Mucosa of stomach (tissue), 1 donor: Measurements from ENCODE around the gene GALNT17.
"Not testable (repeated sequence)": the region's sequence is repeated elsewhere in the genome, so short reads cannot be mapped to it uniquely, and the experiment has no call there.

ENCODE experiments used
- H3K27me3 ChIP-seq: one replicate; pipeline ENCODE4 v1.7.0; 2013; ENCODE audit warnings: mild to moderate bottlenecking, low read length; ENCODE audit not compliant: control insufficient read depth, insufficient read depth
- H3K36me3 ChIP-seq: one replicate; pipeline ENCODE4 v1.7.0; 2013; ENCODE audit warnings: low read length; ENCODE audit not compliant: control insufficient read depth, insufficient read depth
- H3K4me1 ChIP-seq: one replicate; pipeline ENCODE4 v1.7.0; 2013; ENCODE audit warnings: mild to moderate bottlenecking, low read length; ENCODE audit not compliant: control insufficient read depth, insufficient read depth
- H3K4me3 ChIP-seq: one replicate; pipeline ENCODE4 v1.7.0; 2013; ENCODE audit warnings: low read length
- H3K9ac ChIP-seq: one replicate; pipeline ENCODE4 v1.7.0; 2013; ENCODE audit warnings: mild to moderate bottlenecking, low read length, moderate library complexity
- H3K9me3 ChIP-seq: one replicate; pipeline ENCODE4 v1.7.0; 2013; ENCODE audit warnings: mild to moderate bottlenecking, low read length, moderate library complexity; ENCODE audit not compliant: control insufficient read depth
- donor health status: Pancreatic carcinoma.

Gene GALNT17

DNA sequence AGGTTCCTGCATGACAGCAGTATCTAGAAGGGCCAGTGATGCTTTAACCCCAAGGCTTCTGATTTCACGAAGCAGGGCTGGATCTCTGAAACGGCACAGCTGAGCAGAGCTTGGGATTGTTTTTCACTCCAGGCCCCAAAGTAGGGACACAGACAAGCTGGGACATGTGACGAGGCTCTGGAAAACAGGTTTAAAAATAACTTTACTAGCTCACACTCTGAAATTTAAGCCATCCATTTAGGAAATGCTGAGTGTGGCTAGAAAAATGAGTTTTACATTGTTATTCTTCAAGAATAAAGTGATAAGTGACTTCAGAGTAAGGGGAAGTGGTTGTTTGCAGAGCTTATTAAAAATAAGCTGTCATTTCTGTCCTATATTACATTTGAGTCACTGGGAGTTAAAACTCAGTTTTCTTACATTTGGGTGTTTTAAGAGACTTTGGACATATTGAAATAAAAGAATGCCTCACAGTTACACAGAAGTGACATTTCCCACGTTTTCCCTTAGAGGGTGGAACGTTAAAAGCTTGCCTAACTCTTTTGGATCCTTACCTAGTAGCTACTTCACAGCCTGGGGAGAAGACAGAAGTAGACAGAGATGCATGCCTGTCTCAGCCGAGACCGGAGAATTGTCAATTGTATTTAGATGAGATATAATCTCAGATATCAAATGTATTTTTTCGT is 107.8 kb downstream of the GALNT17 start:
- no peaks in the 10 kb centered on the region for H3K9me3 ChIP-seq
- no peak overlapping the region for H3K4me3 ChIP-seq
- no peaks in the 10 kb centered on the region for H3K4me1 ChIP-seq
- H3K27me3 ChIP-seq = no peaks in the 10 kb centered on the region
- no peak overlapping the region for H3K9ac ChIP-seq
- H3K36me3 ChIP-seq = no peaks in the 10 kb centered on the region

DNA sequence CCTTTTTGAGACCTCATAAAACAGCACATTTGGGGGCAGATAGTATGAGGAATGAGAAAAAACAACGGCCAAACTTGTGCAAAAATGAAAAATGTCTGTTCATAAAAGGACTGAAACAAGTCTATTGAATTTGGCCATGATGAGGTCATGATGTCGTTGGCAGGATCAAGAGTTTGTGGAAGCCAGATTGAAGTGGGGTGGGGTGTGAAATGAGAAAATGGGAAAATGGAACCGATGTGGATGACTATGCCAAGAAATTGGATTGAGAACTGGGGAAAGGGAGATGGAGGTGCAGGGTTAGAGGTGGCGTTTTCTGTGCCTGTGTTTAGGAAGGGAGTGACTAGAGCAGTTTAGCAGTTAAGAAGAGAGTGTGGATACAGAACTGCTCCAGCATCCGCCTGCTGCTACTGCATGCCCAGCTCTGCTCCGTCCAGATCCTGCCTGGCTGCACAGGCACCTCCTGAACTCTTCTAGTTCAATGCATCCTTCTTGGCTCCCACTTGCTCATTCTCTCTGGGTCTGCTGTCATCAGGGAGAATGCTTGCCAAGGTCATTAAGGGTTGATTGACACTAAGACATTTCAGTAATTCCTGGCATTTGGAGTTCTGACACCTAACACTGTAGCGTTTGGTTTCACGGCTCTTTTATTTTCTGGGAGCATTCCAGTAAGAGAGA is 111.9 kb downstream of the GALNT17 start:
- Histone ChIP-seq H3K27me3 (no peaks in the 10 kb centered on the region), H3K4me3 (no peak overlapping the region), H3K9me3 (no peaks in the 10 kb centered on the region), H3K36me3 (no peaks in the 10 kb centered on the region), H3K9ac (no peak overlapping the region), H3K4me1 (no peaks in the 10 kb centered on the region)

DNA sequence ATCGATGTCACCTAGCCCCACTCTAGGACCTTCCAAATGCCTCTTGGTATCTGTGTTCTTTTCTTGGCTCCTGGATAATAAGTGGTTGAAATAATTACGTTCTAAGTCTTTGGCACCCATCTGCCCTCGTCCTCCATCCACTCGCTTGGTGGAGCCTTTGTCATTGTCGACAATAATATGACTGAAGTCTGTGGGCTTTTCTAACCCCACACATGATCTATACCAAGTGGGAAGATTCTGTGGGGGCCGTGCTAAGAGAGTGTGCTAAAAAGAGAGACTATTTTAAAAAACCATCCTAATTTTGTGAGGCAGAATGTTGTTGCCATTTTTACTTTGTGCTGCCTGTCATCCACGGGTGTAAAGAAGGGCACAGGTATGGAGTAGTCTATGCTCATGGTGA is 113.1 kb downstream of the GALNT17 start:
- Histone ChIP-seq H3K4me3 (no peak overlapping the region), H3K9me3 (no peaks in the 10 kb centered on the region), H3K4me1 (no peaks in the 10 kb centered on the region), H3K9ac (no peak overlapping the region), H3K27me3 (no peaks in the 10 kb centered on the region), H3K36me3 (no peaks in the 10 kb centered on the region)

DNA sequence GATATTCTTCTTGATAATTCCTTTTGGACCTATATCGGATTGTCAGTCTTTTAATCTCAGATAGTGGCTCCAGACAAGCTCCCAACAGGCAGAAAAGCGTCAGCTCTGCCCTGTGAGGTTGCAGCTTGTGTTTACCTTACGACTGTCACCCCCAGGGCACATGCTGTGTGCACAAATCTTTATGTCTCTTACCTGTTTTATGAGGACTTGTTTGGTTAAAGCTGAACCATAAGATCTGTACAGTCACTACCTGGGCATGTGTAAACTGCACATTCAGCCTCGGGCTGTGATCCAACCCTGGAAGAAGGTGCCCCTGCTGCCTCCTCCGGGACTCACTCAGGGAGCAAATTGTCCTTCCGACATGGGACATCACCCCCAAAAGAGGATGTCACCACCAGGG is 119.8 kb downstream of the GALNT17 start:
- Histone ChIP-seq H3K27me3 (no peaks in the 10 kb centered on the region), H3K36me3 (no peaks in the 10 kb centered on the region), H3K4me1 (no peaks in the 10 kb centered on the region), H3K9me3 (no peaks in the 10 kb centered on the region), H3K9ac (no peak overlapping the region), H3K4me3 (no peak overlapping the region)

DNA sequence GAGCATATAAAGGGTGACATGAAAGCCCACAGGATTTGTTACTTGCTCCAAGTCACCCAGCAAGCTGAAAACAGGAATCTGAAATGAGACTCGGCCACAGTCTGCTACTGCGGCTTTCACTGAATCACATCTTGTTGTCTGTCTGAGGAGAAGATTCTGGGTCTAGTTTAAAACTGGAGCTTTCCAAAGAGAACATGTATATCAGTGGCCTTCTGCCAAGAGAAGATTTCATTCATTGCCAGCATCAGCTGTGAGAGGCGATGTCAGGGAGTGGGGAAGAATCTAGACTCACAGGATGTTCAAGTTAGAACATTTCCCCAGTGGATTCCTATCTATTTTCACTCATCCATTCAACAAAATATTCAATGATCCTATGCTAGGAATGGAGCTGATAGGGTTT is 122.8 kb downstream of the GALNT17 start:
- Histone ChIP-seq H3K27me3 (no peaks in the 10 kb centered on the region), H3K4me1 (no peaks in the 10 kb centered on the region), H3K36me3 (no peaks in the 10 kb centered on the region), H3K9me3 (no peaks in the 10 kb centered on the region), H3K4me3 (no peak overlapping the region), H3K9ac (no peak overlapping the region)

DNA sequence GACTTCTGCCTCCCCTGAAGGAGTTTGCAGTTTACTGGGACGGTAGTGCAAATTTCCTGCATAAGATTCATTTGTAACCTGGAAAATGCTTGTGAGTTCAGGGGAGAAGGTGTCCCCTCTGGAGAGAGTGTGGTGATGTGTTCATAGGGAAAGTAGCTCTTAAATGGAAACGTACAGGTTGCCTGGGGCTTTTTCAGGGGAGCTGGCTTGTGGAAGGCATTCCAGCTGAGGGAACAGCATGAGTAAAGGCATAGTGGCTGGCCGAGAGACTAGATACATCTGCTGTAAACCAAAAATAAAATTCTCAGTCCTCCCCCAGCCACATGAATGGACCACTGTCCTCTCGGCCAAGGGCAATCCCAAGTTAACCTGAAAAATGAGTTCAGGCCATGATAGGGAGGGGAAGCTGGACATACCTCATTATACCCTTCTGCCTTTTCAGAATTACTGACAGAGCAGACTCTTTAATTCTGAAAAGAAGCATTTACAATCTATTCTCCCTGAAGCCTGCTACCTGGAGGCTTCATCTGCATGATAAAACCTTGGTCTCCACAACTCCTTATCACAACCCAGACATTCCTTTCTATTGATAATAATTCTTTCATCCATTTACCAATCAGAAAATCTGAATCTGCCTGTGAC is 123.7 kb downstream of the GALNT17 start:
- Histone ChIP-seq H3K4me3 (no peak overlapping the region), H3K4me1 (no peaks in the 10 kb centered on the region), H3K27me3 (no peaks in the 10 kb centered on the region), H3K9me3 (no peaks in the 10 kb centered on the region), H3K9ac (no peak overlapping the region), H3K36me3 (no peaks in the 10 kb centered on the region)

DNA sequence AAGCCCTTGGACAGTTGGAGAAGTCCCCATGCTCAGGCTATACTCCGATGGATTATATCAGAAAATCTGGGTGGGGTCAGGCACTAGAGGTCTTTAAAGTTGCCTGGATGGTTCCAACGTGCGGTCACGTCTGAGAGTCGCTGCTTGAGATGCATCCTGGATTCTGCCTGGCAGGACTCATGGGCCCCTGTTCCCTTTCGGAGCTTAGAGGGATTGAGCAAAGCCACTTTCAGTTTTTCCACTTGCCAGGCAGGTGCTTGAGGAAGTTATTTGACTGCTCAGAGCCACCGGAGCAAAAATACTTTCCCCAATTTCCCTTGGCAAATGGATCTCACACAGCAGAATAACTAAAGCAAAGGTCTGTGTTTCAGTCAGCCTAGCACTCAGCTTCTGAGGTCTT is 129.1 kb downstream of the GALNT17 start:
- Histone ChIP-seq H3K4me3 (no peak overlapping the region), H3K4me1 (no peaks in the 10 kb centered on the region), H3K27me3 (no peaks in the 10 kb centered on the region), H3K36me3 (no peaks in the 10 kb centered on the region), H3K9me3 (no peaks in the 10 kb centered on the region), H3K9ac (no peak overlapping the region)

DNA sequence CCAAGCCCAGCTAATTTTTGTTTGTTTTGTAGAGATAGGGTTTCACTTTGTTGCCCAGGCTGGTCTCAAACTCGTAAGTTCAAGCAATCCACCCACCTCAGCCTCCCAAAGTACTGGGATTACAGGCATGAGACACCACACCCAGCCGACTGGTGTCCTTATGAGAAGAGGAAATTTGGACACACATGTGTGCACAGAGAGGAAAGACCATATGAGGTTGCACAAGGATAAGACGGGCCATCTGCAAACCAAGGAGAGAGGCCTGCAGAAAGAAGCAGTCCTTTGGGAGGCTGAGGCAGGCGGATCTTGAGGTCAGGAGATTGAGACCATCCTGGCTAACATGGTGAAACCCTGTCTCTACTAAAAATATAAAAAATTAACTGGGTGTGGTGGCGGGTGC is 130.9 kb downstream of the GALNT17 start:
- not testable (repeated sequence) for H3K27me3 ChIP-seq, H3K4me1 ChIP-seq, H3K36me3 ChIP-seq, H3K9ac ChIP-seq, H3K9me3 ChIP-seq, H3K4me3 ChIP-seq

DNA sequence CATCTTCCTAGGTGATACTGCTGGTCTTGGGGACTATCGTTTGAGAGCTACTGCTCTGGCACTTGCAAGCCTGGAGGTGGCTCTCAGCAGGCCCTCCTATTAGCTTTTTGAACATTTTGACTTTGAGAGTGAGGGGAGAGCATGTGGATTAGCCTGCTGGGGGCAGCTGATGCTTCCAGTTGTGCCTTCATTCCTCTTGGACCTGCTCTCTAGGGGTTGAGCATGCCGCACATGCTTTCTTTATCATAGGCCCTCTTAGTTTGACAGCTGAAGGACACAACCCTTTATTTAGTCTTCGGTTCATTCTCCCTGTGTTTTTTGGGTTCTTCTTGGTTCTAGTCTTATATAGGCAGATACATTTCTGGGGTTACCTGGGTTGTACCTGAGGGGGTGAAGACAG is 132.1 kb downstream of the GALNT17 start:
- no peaks in the 10 kb centered on the region for H3K4me1 ChIP-seq
- H3K9ac ChIP-seq = no peak overlapping the region
- H3K27me3 ChIP-seq = no peaks in the 10 kb centered on the region
- H3K36me3 ChIP-seq = no peaks in the 10 kb centered on the region
- H3K9me3 ChIP-seq = no peaks in the 10 kb centered on the region
- no peak overlapping the region for H3K4me3 ChIP-seq

DNA sequence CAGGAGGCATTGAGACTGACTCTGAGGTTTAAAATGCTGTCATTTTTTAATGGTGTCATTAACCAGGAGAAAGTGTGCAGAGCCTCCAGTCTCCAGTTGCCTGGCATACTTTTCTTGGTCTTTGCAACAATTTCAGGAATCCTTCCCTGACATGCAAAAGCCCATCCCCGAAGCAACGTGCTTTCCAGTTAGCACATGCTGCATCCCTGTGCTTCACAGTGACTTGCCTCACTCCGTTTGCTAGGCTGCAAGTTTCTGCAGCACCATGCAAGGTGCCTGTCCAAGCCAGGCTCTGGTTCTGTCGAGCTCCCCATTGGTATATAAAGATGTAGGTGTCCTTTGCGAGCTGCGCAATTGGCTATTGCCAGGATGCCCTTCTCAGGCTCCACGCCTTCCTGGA is 135.0 kb downstream of the GALNT17 start:
- no peaks in the 10 kb centered on the region for H3K9me3 ChIP-seq
- no peaks in the 10 kb centered on the region for H3K36me3 ChIP-seq
- no peaks in the 10 kb centered on the region for H3K4me1 ChIP-seq
- no peak overlapping the region for H3K9ac ChIP-seq
- no peaks in the 10 kb centered on the region for H3K27me3 ChIP-seq
- H3K4me3 ChIP-seq = no peak overlapping the region

DNA sequence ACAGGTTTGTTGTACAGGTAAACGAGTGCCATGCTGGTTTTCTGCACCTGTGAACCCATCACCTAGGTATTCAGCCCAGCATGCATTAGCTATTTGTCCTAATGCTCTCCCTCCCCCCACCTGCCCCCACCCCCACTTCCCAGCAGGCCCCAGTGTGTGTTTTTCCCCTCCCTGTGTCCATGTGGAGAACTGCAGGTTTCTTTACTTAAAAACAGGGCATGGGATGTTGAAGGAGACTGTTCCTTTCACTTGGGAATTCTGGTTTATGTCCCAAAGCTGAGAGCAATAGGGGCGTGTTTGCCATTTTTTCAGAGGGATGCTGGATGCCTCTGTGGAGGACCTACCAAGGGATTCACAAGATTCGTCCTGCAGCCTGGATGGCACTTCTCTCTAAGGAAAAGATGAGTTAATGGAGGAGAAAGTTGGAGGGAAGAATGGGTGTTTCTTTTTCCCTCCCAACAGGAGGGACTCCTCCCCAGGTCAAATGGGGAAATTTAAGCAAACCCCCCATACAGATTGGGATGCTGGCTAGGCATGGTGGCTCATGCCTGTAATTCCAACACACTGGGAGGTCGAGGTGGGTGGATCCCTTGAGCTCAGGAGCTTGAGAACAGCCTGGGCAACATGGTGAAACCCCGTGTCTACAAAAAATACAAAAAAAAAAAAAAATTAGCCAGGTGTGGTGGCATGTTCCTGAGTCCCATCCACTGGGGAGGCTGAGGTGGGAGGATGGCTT is 136.0 kb downstream of the GALNT17 start:
- no peaks in the 10 kb centered on the region for H3K9me3 ChIP-seq
- H3K36me3 ChIP-seq = no peaks in the 10 kb centered on the region
- no peaks in the 10 kb centered on the region for H3K27me3 ChIP-seq
- H3K4me3 ChIP-seq = no peak overlapping the region
- no peaks in the 10 kb centered on the region for H3K4me1 ChIP-seq
- H3K9ac ChIP-seq = no peak overlapping the region

DNA sequence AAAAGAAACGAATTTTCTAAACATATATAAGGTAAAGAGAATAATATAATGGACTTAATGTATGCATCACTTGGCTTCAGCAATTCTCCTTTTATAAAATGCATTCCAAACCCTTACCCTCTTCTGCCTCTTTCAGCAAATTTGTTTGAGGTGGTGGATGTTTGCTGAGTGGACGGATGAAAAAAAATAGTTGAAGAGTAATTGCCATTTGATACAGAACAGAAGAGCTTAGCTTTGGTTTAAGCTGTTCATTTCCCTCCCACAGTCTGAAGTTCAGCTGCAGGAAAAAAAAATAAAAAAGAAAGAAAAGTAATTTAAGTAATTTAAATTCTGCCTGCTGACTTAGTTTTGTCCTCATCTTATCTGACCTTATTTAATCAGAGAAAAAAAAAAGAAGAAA is 138.6 kb downstream of the GALNT17 start:
- no peaks in the 10 kb centered on the region for H3K4me1 ChIP-seq
- no peaks in the 10 kb centered on the region for H3K36me3 ChIP-seq
- no peak overlapping the region for H3K9ac ChIP-seq
- H3K4me3 ChIP-seq = no peak overlapping the region
- H3K27me3 ChIP-seq = no peaks in the 10 kb centered on the region
- no peaks in the 10 kb centered on the region for H3K9me3 ChIP-seq
